GM12873 (cell line): Measurements from ENCODE around the gene PEF1.

ENCODE experiments used
- TF ChIP-seq, protein P1 (sequence below): IDR thresholded peaks from 2 replicates; pipeline ENCODE4 v1.5.1; 2012; ENCODE audit warnings: low read depth, mild to moderate bottlenecking, moderate library complexity, low read length, control low read depth; ENCODE audit not compliant: insufficient read depth; ENCODE audit errors: missing control alignments

The PEF1 gene

DNA sequence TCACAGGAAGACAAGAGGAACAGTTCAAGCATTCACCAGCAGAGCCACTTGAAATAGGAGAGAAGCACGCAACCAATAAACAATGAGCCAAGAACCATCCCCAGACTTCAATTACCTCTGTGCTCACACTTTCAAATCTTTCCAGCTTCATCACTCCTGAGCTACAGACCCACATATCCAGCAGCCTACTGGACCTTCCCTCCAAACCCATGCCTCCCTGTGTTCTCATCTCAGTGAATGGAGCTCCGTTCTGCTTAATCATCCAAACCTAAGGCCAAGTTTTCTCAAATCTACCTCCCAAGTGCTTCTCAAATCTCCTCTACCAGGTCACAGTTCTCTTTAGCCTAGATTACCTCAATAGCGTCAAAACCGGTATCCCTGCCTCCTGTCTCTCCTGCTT lies 3.7 kb downstream of the PEF1 start:
- TF ChIP-seq, protein P1, sequence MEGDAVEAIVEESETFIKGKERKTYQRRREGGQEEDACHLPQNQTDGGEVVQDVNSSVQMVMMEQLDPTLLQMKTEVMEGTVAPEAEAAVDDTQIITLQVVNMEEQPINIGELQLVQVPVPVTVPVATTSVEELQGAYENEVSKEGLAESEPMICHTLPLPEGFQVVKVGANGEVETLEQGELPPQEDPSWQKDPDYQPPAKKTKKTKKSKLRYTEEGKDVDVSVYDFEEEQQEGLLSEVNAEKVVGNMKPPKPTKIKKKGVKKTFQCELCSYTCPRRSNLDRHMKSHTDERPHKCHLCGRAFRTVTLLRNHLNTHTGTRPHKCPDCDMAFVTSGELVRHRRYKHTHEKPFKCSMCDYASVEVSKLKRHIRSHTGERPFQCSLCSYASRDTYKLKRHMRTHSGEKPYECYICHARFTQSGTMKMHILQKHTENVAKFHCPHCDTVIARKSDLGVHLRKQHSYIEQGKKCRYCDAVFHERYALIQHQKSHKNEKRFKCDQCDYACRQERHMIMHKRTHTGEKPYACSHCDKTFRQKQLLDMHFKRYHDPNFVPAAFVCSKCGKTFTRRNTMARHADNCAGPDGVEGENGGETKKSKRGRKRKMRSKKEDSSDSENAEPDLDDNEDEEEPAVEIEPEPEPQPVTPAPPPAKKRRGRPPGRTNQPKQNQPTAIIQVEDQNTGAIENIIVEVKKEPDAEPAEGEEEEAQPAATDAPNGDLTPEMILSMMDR, result no peak

DNA sequence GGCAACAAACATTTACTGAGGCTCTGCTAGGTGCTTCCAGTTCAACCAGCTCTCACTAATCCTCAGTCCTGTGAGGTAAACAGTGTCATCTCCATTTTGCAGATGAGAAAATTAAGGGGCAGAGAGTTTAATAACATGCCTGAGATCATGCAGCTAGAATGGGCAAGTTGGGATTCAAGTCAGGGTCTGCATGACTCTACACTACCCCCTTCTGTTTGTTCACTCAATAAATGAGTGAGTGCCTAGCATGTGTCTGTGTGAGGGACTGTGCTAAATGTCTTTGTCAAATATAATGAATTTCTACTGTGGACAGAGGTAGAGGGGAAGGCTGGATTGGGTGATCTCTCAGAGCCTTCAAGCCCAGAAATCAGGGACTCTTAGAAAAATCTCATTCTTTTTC lies 4.5 kb downstream of the PEF1 start:
- TF ChIP-seq, protein P1, result no peak

DNA sequence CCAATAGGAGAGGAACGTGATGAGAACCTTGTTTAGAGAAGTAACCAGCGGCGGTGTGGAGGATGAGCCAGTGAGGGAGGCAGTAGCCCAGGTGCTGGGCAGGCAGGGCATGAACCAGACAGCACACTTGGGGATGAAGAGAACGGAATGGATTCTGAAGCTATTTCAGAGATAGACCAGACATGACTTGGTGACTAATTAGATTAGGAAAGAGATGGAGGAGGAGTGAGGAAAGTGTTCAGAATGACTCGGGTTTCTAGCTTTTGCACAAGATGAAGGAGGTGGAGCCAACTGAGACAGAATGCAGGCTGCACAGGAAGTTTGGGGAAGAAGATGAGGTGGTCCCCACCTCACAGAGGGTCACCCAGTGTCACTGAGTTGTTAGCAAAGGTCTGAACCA lies 5.1 kb downstream of the PEF1 start:
- TF ChIP-seq, protein P1, result no peak

DNA sequence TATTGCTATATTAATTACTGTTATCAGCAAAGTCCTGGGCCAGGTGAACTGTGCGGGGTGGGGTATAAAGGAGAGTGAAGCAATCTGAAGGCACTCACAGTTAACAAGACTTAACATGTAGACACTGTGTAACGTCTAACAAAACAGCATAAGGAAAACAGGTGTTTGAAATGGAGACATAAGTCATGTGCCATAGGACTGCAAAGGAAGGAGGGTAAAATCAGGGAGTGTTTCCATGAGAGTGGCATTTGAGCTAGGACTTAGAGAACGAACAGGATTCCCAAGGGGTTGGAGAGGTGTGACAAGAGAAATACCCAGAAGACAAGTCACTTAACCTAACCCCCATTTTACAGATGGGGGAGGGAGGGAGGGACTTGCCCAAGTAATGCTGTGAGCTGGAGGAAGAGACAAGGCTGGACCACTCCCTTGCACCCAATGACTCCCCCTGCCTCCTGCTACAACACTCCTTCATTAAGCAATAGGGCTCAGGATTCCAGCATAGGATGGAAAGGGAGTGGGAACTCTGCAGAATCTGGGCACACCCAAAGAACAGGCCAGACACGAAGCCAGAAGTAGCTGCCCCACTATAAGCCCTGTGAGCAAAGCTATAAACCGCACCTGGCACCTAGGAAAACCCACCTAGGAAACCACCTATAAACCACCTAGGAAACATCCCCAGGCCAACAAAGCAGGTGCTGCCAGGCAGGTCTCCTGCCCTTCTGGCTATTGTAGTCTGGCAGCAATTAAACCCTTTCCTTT lies 6.6 kb downstream of the PEF1 start:
- TF ChIP-seq, protein P1, result no peak

DNA sequence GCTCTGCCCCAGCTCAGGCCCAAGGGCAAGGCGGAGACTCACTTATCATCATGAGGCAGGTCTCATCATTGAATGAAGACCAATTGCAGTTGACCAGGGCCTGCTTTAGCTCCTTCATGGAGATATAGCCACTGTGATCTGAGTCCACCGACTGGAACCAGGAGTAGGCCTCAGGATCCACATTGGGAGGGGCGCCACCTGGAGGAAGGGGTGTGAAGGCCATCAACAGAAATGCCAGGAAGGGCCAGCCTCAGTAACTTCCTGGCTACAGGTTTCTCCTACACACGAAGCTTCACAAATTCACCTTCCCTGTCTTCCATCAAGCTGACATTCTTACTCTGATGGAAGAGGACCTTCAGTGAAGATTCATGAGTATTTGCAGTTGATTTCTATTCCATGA lies 11.6 kb downstream of the PEF1 start:
- TF ChIP-seq, protein P1, result peak; percentile 73

DNA sequence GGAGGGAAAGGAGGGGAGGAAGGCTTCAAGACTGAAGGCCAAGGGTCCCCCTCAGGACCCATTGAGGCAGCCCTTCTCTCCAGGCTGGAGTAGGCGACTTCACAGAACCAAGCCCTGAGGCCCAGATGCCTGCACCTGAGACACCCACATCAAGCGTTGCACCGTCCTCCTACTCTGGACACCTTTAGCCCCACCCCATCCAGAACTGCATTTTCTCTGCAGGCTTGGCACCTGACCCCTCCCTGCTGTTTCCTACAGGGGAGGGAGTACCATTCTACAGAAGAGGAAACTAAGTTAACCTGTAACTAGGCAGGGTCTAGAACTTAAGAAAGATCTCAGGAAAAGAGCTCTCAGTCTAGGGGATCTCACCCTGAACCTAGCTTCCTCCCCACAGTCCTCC lies 12.0 kb downstream of the PEF1 start:
- TF ChIP-seq, protein P1, result no peak

DNA sequence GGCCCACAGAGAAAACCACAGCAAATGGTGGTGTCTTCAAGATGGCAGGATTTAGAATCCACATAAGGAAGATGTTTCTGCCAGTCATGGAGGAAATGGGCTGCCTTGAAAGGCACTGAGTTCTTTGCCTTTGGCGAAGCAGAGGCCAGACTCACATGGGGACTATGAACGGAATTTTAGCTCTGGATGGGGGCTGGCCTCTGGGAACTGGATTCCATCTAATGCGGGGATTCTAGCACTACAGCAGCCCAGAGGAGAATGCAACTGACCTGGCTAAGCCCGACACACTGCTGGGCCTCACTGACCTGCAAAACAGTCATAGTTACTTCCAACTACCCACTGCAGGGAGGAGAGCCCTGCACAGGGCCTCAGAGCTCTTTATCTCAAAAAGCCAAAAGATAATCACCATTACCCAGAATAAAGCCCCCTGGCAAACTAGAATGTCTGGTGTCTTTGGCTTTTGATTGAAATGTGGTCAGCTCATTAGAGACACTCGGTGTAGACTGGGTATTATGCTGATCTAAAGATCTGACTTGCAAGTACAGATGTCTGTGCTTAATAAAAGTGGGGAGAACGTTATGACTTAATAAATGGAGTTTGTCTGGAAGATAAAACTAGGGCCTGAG lies 15.6 kb downstream of the PEF1 start:
- TF ChIP-seq, protein P1, result no peak
